Natural killer cell (primary cell): ENCODE results near the gene MARCHF11. TPM values are rescaled to one million over a fixed set of nuclear protein-coding genes. Genes with fewer than 3 reads are reported as not detected.

Experiments used
- ATAC-seq, 3 donors: fragments of 150-1000 bp in 2 of 3; fragments of 200-7000 bp in 1 of 3; cut with Tn5 transposase; 1 replicate in 1 of 3; 2 replicates in 2 of 3; pipeline ENCODE4 v1.10.0; 2021; ENCODE audit warnings: mild to moderate bottlenecking in 2 of 3, moderate library complexity in 2 of 3
- DNase-seq, 2 donors: peaks; one replicate each; pipeline versions ENCODE4 v3.0.0 to v3.0.0-alpha.2; 2013 to 2021; ENCODE audit warnings: mixed read lengths in 1 of 2
- H3K27ac ChIP-seq: one replicate; pipeline ENCODE4 v1.5.1; 2013; ENCODE audit warnings: mild to moderate bottlenecking, low read length
- H3K27me3 ChIP-seq: one replicate; pipeline ENCODE4 v1.6.1; 2013; ENCODE audit warnings: low read length; ENCODE audit not compliant: control insufficient read depth, insufficient read depth
- H3K36me3 ChIP-seq: one replicate; pipeline ENCODE4 v1.6.1; 2013; ENCODE audit warnings: low read length; ENCODE audit not compliant: control insufficient read depth, insufficient read depth
- H3K4me1 ChIP-seq: one replicate; pipeline ENCODE4 v1.6.1; 2013; ENCODE audit warnings: low read length; ENCODE audit not compliant: control insufficient read depth, insufficient read depth
- H3K4me3 ChIP-seq: one replicate; pipeline ENCODE4 v1.5.1; 2013; ENCODE audit warnings: low read length
- H3K9me3 ChIP-seq: one replicate; pipeline ENCODE4 v1.6.1; 2013; ENCODE audit warnings: low read length; ENCODE audit not compliant: control insufficient read depth, insufficient read depth
- H3K27ac Mint-ChIP-seq, 2 donors: one replicate each; pipeline ENCODE4 v1.8.0; 2022; ENCODE audit warnings: mild to moderate bottlenecking in 2 of 2, mixed read lengths in 2 of 2, moderate library complexity in 1 of 2
- H3K27me3 Mint-ChIP-seq, 2 donors: one replicate each; pipeline ENCODE4 v1.8.0; 2022; ENCODE audit warnings: low read depth in 2 of 2, mixed read lengths in 2 of 2
- H3K36me3 Mint-ChIP-seq: one replicate; pipeline ENCODE4 v1.8.0; 2022; ENCODE audit warnings: mixed read lengths
- H3K4me1 Mint-ChIP-seq, 2 donors: one replicate each; pipeline ENCODE4 v1.8.0; 2022; ENCODE audit warnings: mixed read lengths in 2 of 2
- H3K4me3 Mint-ChIP-seq: one replicate; pipeline ENCODE4 v1.8.0; 2022; ENCODE audit warnings: mild to moderate bottlenecking, moderate library complexity, mixed read lengths
- H3K9me3 Mint-ChIP-seq, 2 donors: one replicate each; pipeline ENCODE4 v1.8.0; 2022; ENCODE audit warnings: mixed read lengths in 2 of 2
- CTCF ChIP-seq: fragments of 200-600 bp; IDR thresholded peaks from one replicate; pipeline ENCODE4 v1.8.0; 2022; ENCODE audit warnings: antibody characterized with exemption
- WGBS: methylation state at CpG from one replicate; pipeline ENCODE4 v1.1.7; 2013; ENCODE audit warnings: missing lambda C conversion rate; ENCODE audit not compliant: insufficient coverage; 5-methylcytosine and 5-hydroxymethylcytosine counted together
- intact Hi-C: fragments of 100-400 bp; cut with micrococcal nuclease; formaldehyde crosslinking; loops from one replicate; pipeline ENCODE4 v1.14.2; 2022
- total RNA-seq, 4 donors: library from RNA; stranded (reverse); fragments of 120-200 nt in 1 of 4; gene quantifications; one replicate each; pipeline versions ENCODE4 v1.2.3 to v1.2.4, GENCODE V29; 2013 to 2022

MARCHF11 gene
- total RNA-seq, 3 donors from 2014 or later (not counting 1 experiment from before 2014, with no cell fraction given) = not detected

GRCh38 chr5:16051246-16051755, 128.3 kb downstream of the MARCHF11 start:
- H3K4me1 Mint-ChIP-seq = no peaks in the 10 kb centered on the region
- H3K9me3 ChIP-seq = peaks cover 2% of the 10 kb centered on the region
- H3K4me3 ChIP-seq = no peak overlapping the region
- TF ChIP-seq CTCF = no peak
- no peaks in the 10 kb centered on the region for H3K27me3 Mint-ChIP-seq
- peaks cover 13 to 16% of the 10 kb centered on the region in 2 donors for H3K9me3 Mint-ChIP-seq
- WGBS = 72% methylated on average over 2 of the region's 3 CpGs
- no peak overlapping the region for H3K27ac ChIP-seq
- H3K36me3 Mint-ChIP-seq = no peaks in the 10 kb centered on the region
- H3K4me3 Mint-ChIP-seq = no peak overlapping the region
- intact Hi-C loops = no loop called here
- H3K27ac Mint-ChIP-seq = no peak overlapping the region
- no peaks in the 10 kb centered on the region for H3K4me1 ChIP-seq
- DNase-seq = no peak
- H3K27me3 ChIP-seq = no peaks in the 10 kb centered on the region
- no peak for ATAC-seq
- H3K36me3 ChIP-seq = no peaks in the 10 kb centered on the region

DNA sequence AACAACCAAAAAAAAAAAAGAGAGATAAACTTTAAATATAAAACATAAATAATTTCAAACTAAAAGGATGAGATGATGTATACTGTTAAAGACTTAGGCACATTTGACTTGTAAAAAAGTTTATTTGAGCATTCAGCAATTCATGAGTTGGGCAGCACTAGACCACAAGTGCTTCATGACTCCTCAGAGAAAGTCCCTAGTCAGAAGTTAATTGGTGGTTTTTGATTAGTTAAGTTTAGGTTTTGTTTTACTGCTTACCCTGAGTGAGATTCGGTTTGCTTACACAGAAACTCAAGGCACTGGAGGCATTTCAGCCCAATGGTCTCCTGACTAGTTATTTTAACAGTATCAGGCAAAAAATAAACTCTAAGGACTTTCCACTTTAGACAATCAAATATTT, 129.2 kb downstream of the MARCHF11 start:
- DNase-seq (no peak), ATAC-seq (no peak)
- Histone ChIP-seq H3K9me3 (peaks cover 2% of the 10 kb centered on the region), H3K4me3 (no peak overlapping the region), H3K4me1 (no peaks in the 10 kb centered on the region), H3K36me3 (no peaks in the 10 kb centered on the region), H3K27me3 (no peaks in the 10 kb centered on the region), H3K27ac (no peak overlapping the region)
- WGBS = 83% methylated on average over 1 of the region's 1 CpG
- no peaks in the 10 kb centered on the region for H3K27me3 Mint-ChIP-seq
- H3K27ac Mint-ChIP-seq = no peak overlapping the region
- no peaks in the 10 kb centered on the region for H3K4me1 Mint-ChIP-seq
- intact Hi-C loops = no loop called here
- peaks cover 13 to 16% of the 10 kb centered on the region in 2 donors for H3K9me3 Mint-ChIP-seq
- no peak for TF ChIP-seq CTCF
- no peak overlapping the region for H3K4me3 Mint-ChIP-seq
- H3K36me3 Mint-ChIP-seq = no peaks in the 10 kb centered on the region

DNA sequence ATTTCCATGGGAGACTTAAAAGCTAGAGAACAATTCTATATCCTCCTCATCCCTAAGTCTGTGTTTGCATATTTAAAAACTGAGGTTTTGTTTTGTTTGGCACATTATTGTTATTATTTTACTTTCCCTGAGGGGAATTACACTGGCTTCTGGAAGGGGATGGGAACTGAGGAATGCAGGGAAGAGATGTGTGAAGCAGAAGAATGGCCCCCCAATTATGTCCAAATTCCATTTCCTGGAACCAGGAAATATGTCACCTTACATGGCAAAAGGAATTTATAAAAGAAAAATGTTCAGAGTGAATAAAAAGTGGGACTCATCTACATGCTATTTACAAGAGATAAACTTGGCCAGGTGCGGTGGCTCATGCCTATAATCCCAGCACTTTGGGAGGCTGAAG, 129.8 kb downstream of the MARCHF11 start:
- DNase-seq = no peak
- Mint-ChIP-seq H3K4me1 (no peaks in the 10 kb centered on the region), H3K27me3 (no peaks in the 10 kb centered on the region), H3K9me3 (peaks cover 12% of the 10 kb centered on the region in 2 donors), H3K36me3 (no peaks in the 10 kb centered on the region), H3K4me3 (no peak overlapping the region), H3K27ac (no peak overlapping the region)
- Histone ChIP-seq H3K4me3 (no peak overlapping the region), H3K4me1 (no peaks in the 10 kb centered on the region), H3K27me3 (no peaks in the 10 kb centered on the region), H3K36me3 (no peaks in the 10 kb centered on the region), H3K9me3 (peaks cover 2% of the 10 kb centered on the region), H3K27ac (no peak overlapping the region)
- WGBS = 100% methylated on average over 1 of the region's 1 CpG
- intact Hi-C loops = no loop called here
- TF ChIP-seq CTCF = no peak
- ATAC-seq = no peak

- Mint-ChIP-seq H3K27ac (no peak overlapping the region), H3K9me3 (peaks cover 8 to 17% of the 10 kb centered on the region in 2 donors), H3K4me1 (no peaks in the 10 kb centered on the region), H3K4me3 (no peak overlapping the region), H3K36me3 (no peaks in the 10 kb centered on the region), H3K27me3 (no peaks in the 10 kb centered on the region)
- intact Hi-C loops = no loop called here
- no peak overlapping the region for H3K27ac ChIP-seq
- DNase-seq (no peak), ATAC-seq (no peak)
- H3K4me3 ChIP-seq = no peak overlapping the region
- no peaks in the 10 kb centered on the region for H3K27me3 ChIP-seq
- no peak for TF ChIP-seq CTCF
- no peaks in the 10 kb centered on the region for H3K4me1 ChIP-seq
- H3K36me3 ChIP-seq = no peaks in the 10 kb centered on the region
- no peaks in the 10 kb centered on the region for H3K9me3 ChIP-seq
Measured at GRCh38 chr5:16048132-16048531, 131.5 kb downstream of the MARCHF11 start.
